Stomach (tissue), 9 donors: ENCODE results near the gene HAGH. TPM values are rescaled to one million over a fixed set of nuclear protein-coding genes. Genes with fewer than 3 reads are reported as not detected.

Source experiments
- DNase-seq, 2 donors: peaks; one replicate each; pipeline versions ENCODE4 v3.0.0 to v3.0.0-alpha.2; 2013 to 2019
- H3K27ac ChIP-seq, 5 donors: fragments of 200-600 bp in 4 of 5; sonication (generic) in 4 of 5; one replicate each; pipeline ENCODE4 v1.5.1; 2013 to 2019; ENCODE audit warnings: mild to moderate bottlenecking in 1 of 5, moderate library complexity in 1 of 5
- H3K27me3 ChIP-seq, 3 donors: fragments of 200-600 bp; sonication (generic); one replicate each; pipeline ENCODE4 v1.5.1; 2017 to 2019; ENCODE audit warnings: mixed run types in 1 of 3
- H3K36me3 ChIP-seq, 4 donors: fragments of 200-600 bp; sonication (generic); 1 replicate in 3 of 4; 2 replicates in 1 of 4; pipeline ENCODE4 v1.5.1; 2016 to 2019
- H3K4me1 ChIP-seq, 4 donors: fragments of 200-600 bp; sonication (generic); one replicate each; pipeline ENCODE4 v1.5.1; 2016 to 2019
- H3K4me3 ChIP-seq, 4 donors: fragments of 200-600 bp; sonication (generic) in 3 of 4; one replicate each; pipeline ENCODE4 v1.5.1; 2016 to 2019; ENCODE audit warnings: mild to moderate bottlenecking in 1 of 4
- H3K9me3 ChIP-seq, 4 donors: fragments of 200-600 bp; sonication (generic); one replicate each; pipeline ENCODE4 v1.5.1; 2016 to 2019
- EP300 ChIP-seq: sonication (generic); formaldehyde crosslinking; IDR thresholded peaks from one replicate; pipeline ENCODE4 v1.6.1; 2017; ENCODE audit warnings: antibody characterized with exemption
- POLR2A ChIP-seq, 4 donors: fragments of 450-650 bp; IDR thresholded peaks; one replicate each; pipeline ENCODE4 v1.6.1; 2016; ENCODE audit warnings: antibody characterized with exemption in 4 of 4, control low read depth in 2 of 4, mild to moderate bottlenecking in 1 of 4, moderate library complexity in 1 of 4
- POLR2AphosphoS5 ChIP-seq, 3 donors: sonication (generic); formaldehyde crosslinking; IDR thresholded peaks; one replicate each; pipeline ENCODE4 v1.6.1; 2016; ENCODE audit warnings: antibody characterized with exemption in 3 of 3
- WGBS, 5 donors: extraction: QIAGEN DNeasy Blood & Tissue Kit in 3 of 5; methylation state at CpG; one replicate each; pipeline versions ENCODE4 v1.1.5 to v1.1.7; 2013 to 2018; 5-methylcytosine and 5-hydroxymethylcytosine counted together
- intact Hi-C: fragments of 100-400 bp; cut with DNase I; formaldehyde crosslinking; loops from one replicate; pipeline ENCODE4 v1.15.1; 2023; ENCODE audit warnings: low total_unique reads
- polyA plus RNA-seq, 3 donors: library from polyadenylated mRNA; stranded (reverse); fragments of 200-250 nt; gene quantifications; one replicate each; pipeline ENCODE4 v1.2.3, GENCODE V29; 2013
- total RNA-seq, 5 donors: library from RNA; depleted of rRNA; stranded (reverse); fragments of >200 nt; gene quantifications; one replicate each; pipeline versions ENCODE4 v1.1.0 to v1.2.3, GENCODE V29; 2014 to 2016
- TF ChIP-seq, protein P1 (sequence below), 7 experiments: fragments of 450-650 bp in 4 of 7; fragments of 200-600 bp in 3 of 7; sonication (generic) in 3 of 7; IDR thresholded peaks; one replicate each; pipeline ENCODE4 v1.5.1; 2016 to 2019; ENCODE audit warnings: antibody characterized with exemption in 7 of 7, control low read depth in 2 of 7, mild to moderate bottlenecking in 1 of 7
- donor health status: healthy with polysubstance abuse.
- donor health status: Bipolar disorder and iron deficiency.
- donor health status: healthy.

The HAGH gene
- total and polyA plus RNA-seq, 8 donors = 30.3 to 119 (median 69.2) TPM

DNA sequence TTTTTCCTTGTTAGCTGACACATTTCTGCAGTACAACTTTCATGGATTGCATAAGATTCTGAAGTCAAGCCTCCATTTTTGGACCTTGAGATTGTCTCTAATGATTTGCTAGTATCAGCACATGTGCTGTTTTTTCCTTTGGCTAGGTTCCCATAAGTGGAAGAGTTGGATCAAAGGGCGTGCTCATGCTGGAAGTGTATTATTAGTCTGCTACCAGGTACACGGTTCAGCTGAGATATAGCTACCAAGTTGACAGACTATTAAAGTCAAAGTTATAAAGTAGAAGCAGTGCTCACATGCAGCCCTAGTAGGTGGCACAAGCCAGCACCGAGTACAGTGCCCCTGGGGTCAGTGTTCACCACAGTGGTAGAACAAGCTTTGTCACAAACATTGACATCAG is 3.6 kb upstream of the HAGH start:
- intact Hi-C loops = no loop called here
- DNase-seq = peak; percentile 47 to 58
- H3K4me3 ChIP-seq = no peak overlapping the region
- H3K4me1 ChIP-seq = peaks cover 26 to 50% (median 44%) of the 10 kb centered on the region in 4 donors
- TF ChIP-seq, protein P1, sequence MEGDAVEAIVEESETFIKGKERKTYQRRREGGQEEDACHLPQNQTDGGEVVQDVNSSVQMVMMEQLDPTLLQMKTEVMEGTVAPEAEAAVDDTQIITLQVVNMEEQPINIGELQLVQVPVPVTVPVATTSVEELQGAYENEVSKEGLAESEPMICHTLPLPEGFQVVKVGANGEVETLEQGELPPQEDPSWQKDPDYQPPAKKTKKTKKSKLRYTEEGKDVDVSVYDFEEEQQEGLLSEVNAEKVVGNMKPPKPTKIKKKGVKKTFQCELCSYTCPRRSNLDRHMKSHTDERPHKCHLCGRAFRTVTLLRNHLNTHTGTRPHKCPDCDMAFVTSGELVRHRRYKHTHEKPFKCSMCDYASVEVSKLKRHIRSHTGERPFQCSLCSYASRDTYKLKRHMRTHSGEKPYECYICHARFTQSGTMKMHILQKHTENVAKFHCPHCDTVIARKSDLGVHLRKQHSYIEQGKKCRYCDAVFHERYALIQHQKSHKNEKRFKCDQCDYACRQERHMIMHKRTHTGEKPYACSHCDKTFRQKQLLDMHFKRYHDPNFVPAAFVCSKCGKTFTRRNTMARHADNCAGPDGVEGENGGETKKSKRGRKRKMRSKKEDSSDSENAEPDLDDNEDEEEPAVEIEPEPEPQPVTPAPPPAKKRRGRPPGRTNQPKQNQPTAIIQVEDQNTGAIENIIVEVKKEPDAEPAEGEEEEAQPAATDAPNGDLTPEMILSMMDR (IDR thresholded peaks at IDR 0.05) = no peak
- peak in 1 of 3 donors; percentile 24 for TF ChIP-seq POLR2AphosphoS5 (IDR thresholded peaks at IDR 0.05)
- H3K36me3 ChIP-seq = peaks cover 0 to 16% (median 8%) of the 10 kb centered on the region in 4 donors
- no peaks in the 10 kb centered on the region for H3K9me3 ChIP-seq
- WGBS, 5 donors = 28 to 35% (median 31%) methylated on average over 3 of the region's 3 CpGs
- no peaks in the 10 kb centered on the region for H3K27me3 ChIP-seq
- peak overlapping the region in 4 of 5 donors; percentile 22 to 62 (median 42) for H3K27ac ChIP-seq

DNA sequence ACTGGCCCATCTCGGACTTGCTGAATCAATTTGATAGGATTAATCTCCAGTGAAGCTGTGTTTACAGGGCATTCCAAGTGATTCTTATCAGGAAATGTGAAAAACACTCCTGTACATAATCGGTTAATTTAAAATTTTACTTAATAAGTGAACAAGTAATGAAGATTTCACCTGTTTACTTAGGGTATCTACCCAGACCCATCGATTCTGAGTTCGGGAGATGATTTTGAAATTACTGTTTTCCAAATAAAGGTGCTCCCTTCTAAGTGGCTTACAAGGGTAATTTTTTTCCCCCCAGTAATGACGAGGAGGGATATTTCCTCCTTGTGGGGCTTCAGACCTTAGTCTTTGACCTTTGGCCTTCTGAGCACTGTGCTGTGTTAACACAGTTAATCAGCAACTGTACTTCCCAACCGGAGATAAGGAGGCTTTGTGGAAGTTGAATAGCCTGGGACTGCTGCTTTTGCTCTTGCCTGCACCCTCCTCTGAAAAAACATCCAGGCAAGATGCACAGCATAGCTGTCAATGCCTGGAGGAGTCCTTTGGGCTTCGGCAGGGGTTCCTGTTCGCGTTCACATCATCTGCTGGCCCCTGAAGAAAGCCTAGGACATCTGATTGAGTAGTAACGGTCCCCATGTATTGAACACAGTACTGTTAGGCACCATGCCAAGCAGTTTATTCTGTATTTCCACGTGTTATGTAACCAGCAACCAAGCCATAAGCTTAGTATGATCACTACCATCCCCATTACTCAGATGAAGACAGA is 2.2 kb upstream of the HAGH start:
- intact Hi-C loops = no loop called here
- Histone ChIP-seq H3K4me1 (peaks cover 29 to 64% (median 58%) of the 10 kb centered on the region in 4 donors), H3K27me3 (no peaks in the 10 kb centered on the region), H3K27ac (peak overlapping the region in 4 of 5 donors; percentile 58 to 96 (median 76)), H3K4me3 (peak overlapping the region; percentile 88 to 100 (median 96)), H3K9me3 (no peaks in the 10 kb centered on the region), H3K36me3 (peaks cover 0 to 16% (median 8%) of the 10 kb centered on the region in 4 donors)
- 34 to 62% (median 41%) methylated on average over 11 of the region's 11 CpGs for WGBS, 5 donors
- DNase-seq = no peak
- TF ChIP-seq, protein P1 (IDR thresholded peaks at IDR 0.05) = no peak
- peak in 1 of 3 donors; percentile 18 for TF ChIP-seq POLR2AphosphoS5 (IDR thresholded peaks at IDR 0.05)

DNA sequence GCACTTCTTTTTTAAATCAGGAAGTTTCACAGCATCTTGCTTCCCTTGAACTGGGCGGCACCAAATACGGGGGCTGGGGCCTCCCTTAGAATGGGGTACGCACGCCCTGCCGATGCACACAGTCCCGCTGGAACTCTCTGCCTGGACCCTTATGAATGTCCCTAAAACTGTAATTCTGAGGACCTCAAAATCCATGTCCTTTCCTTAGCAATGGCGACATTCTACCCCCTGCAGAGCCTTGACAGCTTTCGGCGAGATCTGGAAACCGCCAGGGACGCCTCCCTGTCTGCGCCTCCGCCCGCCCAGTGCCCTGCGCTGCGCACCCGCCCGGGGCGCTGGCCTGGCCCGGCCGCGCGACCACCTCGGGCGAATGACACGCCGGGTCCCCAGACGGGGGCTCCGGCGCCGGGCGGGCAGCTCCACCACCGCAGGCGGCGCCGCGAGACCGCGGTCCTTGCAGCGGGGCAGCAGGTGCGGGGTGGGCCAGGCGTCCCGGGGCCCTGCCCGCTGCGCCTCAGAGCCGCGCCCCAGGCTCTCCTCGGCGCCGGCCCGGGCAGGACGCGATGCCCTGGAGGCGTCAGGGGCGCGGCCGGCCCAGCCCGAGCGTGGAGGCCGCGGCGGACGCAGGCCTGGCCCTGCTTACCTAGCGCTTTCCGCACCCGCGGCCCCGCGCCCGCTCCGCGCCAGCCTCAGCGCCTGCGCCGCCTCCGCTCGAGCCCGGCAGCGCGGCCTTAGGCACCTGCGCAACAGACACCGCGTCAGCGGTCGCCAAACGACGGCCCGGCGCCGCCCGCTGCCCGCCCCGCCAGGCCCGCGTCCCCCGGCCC is 548 bp downstream of the HAGH start:
- WGBS, 5 donors = 1 to 4% (median 1%) methylated on average over 41 to 96 of the region's 96 CpGs
- H3K4me3 ChIP-seq = peak overlapping the region; percentile 88 to 100 (median 96)
- intact Hi-C loops = no loop called here
- H3K4me1 ChIP-seq = peaks cover 29 to 63% (median 59%) of the 10 kb centered on the region in 4 donors
- no peak for TF ChIP-seq EP300
- TF ChIP-seq POLR2A (IDR thresholded peaks at IDR 0.05) = no peak
- TF ChIP-seq POLR2AphosphoS5 (IDR thresholded peaks at IDR 0.05) = no peak
- TF ChIP-seq, protein P1 (IDR thresholded peaks at IDR 0.05) = no peak
- H3K9me3 ChIP-seq = no peaks in the 10 kb centered on the region
- no peaks in the 10 kb centered on the region for H3K27me3 ChIP-seq
- peak; percentile 63 to 87 for DNase-seq
- H3K27ac ChIP-seq = peak overlapping the region; percentile 73 to 98 (median 94)
- peaks cover 6 to 28% (median 24%) of the 10 kb centered on the region in 4 donors for H3K36me3 ChIP-seq

DNA sequence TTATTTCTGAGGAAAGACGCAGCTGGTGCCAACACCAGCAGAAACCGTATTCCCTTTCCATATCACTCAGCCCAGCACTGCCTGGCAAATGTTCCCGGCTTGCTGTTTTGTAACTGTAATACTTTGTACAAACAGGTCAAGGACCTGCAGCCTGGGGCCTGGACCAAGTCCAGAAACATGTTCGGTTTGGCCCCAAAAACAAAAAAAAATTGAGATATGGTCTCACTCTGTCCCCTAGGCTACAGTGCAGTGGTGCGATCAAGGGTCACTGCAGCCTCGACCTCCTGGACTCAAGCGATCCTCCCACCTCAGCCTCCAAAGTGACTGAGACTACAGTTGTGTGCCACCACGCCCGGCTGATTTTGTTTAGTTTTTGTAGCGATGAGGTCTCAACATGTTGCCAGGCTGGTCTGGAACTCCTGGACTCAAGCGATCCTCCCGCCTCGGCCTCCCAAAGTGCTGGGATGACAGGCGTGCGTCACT is 1.2 kb downstream of the HAGH start:
- intact Hi-C loops = no loop called here
- Histone ChIP-seq H3K27ac (peak overlapping the region; percentile 73 to 98 (median 94)), H3K4me3 (peak overlapping the region; percentile 88 to 100 (median 96)), H3K4me1 (peaks cover 29 to 61% (median 56%) of the 10 kb centered on the region in 4 donors), H3K36me3 (peaks cover 11 to 31% (median 27%) of the 10 kb centered on the region in 4 donors), H3K9me3 (no peaks in the 10 kb centered on the region), H3K27me3 (no peaks in the 10 kb centered on the region)
- WGBS, 5 donors = 41 to 60% (median 48%) methylated on average over 15 of the region's 15 CpGs
- TF ChIP-seq POLR2A (IDR thresholded peaks at IDR 0.05) = no peak
- TF ChIP-seq POLR2AphosphoS5 (IDR thresholded peaks at IDR 0.05) = no peak
- no peak for TF ChIP-seq EP300
- TF ChIP-seq, protein P1 (IDR thresholded peaks at IDR 0.05) = no peak
- peak in 1 of 2 donors; percentile 46 for DNase-seq
